H1 (cell line): ENCODE data around the gene SLC12A2. TPM values are rescaled to one million over a fixed set of nuclear protein-coding genes. Genes with fewer than 3 reads are reported as not detected.

Experiments used
- CTCF ChIA-PET: fragments of 300-600 bp; sonication (Branson Sonifier 250); formaldehyde crosslinking; loops from one replicate; lab custom pipeline; 2021; ENCODE audit not compliant: partially characterized antibody; lab: Charles Lee
- POLR2A ChIA-PET: fragments of 300-600 bp; sonication (Branson Sonifier 250); formaldehyde crosslinking; loops from one replicate; lab custom pipeline; 2021; ENCODE audit warnings: inconsistent platforms; ENCODE audit not compliant: partially characterized antibody; lab: Charles Lee
- DNase-seq, 2 experiments: peaks; one replicate each; pipeline versions ENCODE4 v3.0.0 to v3.0.0-alpha.2; 2010 to 2022; ENCODE audit warnings: low spot score in 2 of 2, low read depth in 1 of 2, mixed read lengths in 1 of 2
- FAIRE-seq: peaks from 2 replicates; lab custom pipeline; 2011; peaks lifted over from hg19 to GRCh38; lab: Jason Lieb, UNC
- H2AFZ ChIP-seq: 2 replicates; pipeline ENCODE4 v1.8.1; 2012; ENCODE audit warnings: low read length, inconsistent platforms
- H2AK5ac ChIP-seq: 2 replicates; pipeline ENCODE4 v1.6.1; 2013; ENCODE audit warnings: low read depth, low read length
- H2BK120ac ChIP-seq: replicated peaks from 2 replicates; pipeline ENCODE3; 2013; ENCODE audit warnings: low read depth, low read length, inconsistent platforms
- H2BK12ac ChIP-seq: 2 replicates; pipeline ENCODE4 v1.6.1; 2013; ENCODE audit warnings: low read depth, low read length
- H2BK15ac ChIP-seq: 2 replicates; pipeline ENCODE4 v1.6.1; 2013; ENCODE audit warnings: low read length
- H2BK20ac ChIP-seq: 2 replicates; pipeline ENCODE4 v1.6.1; 2013; ENCODE audit warnings: low read length
- H2BK5ac ChIP-seq: 2 replicates; pipeline ENCODE4 v1.6.1; 2013; ENCODE audit warnings: low read depth, low read length
- H3K14ac ChIP-seq: 2 replicates; pipeline ENCODE4 v1.6.1; 2013; ENCODE audit warnings: inconsistent platforms; ENCODE audit not compliant: insufficient read length
- H3K18ac ChIP-seq: 2 replicates; pipeline ENCODE4 v1.6.1; 2013; ENCODE audit warnings: low read length; ENCODE audit errors: extremely low read depth
- H3K23ac ChIP-seq: 2 replicates; pipeline ENCODE4 v1.6.1; 2013; ENCODE audit warnings: inconsistent platforms; ENCODE audit not compliant: insufficient read length
- H3K23me2 ChIP-seq: 2 replicates; pipeline ENCODE4 v1.6.1; 2013; ENCODE audit warnings: low read depth, low read length
- H3K27ac ChIP-seq: 2 replicates; pipeline ENCODE4 v1.6.1; 2011; ENCODE audit warnings: low read depth, low read length, inconsistent platforms
- H3K27me3 ChIP-seq, 4 experiments: replicated peaks in 1 of 4; 1 replicate in 1 of 4; 2 replicates in 3 of 4; pipeline versions ENCODE4 v1.6.1 to v1.8.1; 2011 to 2013; ENCODE audit warnings: low read length in 3 of 4, mild to moderate bottlenecking in 3 of 4, inconsistent platforms in 2 of 4, mixed read lengths in 2 of 4, moderate library complexity in 1 of 4; ENCODE audit not compliant: control insufficient read depth in 3 of 4, insufficient read depth in 3 of 4; ENCODE audit errors: extremely low read depth in 1 of 4
- H3K36me3 ChIP-seq, 4 experiments: 2 replicates each; pipeline versions ENCODE4 v1.6.1 to v1.8.1; 2011 to 2013; ENCODE audit warnings: mild to moderate bottlenecking in 4 of 4, low read length in 3 of 4, moderate library complexity in 2 of 4, control low read depth in 1 of 4, inconsistent platforms in 1 of 4; ENCODE audit not compliant: insufficient read depth in 4 of 4, control insufficient read depth in 2 of 4
- H3K4ac ChIP-seq: replicated peaks from 2 replicates; pipeline ENCODE3; 2013; ENCODE audit warnings: low read length, low read depth, mixed read lengths, inconsistent platforms; ENCODE audit not compliant: insufficient read length
- H3K4me1 ChIP-seq, 4 experiments: replicated peaks in 1 of 4; 1 replicate in 1 of 4; 2 replicates in 3 of 4; pipeline versions ENCODE4 v1.6.1 to v1.8.1; 2011 to 2013; ENCODE audit warnings: low read length in 3 of 4, inconsistent platforms in 2 of 4, mixed read lengths in 1 of 4; ENCODE audit not compliant: insufficient read depth in 4 of 4, control insufficient read depth in 3 of 4
- H3K4me2 ChIP-seq, 2 experiments: 2 replicates each; pipeline versions ENCODE4 v1.6.1 to v1.8.1; 2011 to 2013; ENCODE audit warnings: low read depth in 2 of 2, low read length in 2 of 2, control low read depth in 1 of 2, inconsistent platforms in 1 of 2, mild to moderate bottlenecking in 1 of 2; ENCODE audit not compliant: insufficient read depth in 1 of 2
- H3K4me3 ChIP-seq, 4 experiments: fragments of 200-600, 300-600 bp in 1 of 4; sonication (generic), shearing (Covaris generic), sonication (Bioruptor Twin) in 1 of 4; 2 replicates each; pipeline versions ENCODE4 v1.5.1 to v1.8.1; 2011 to 2016; ENCODE audit warnings: low read length in 4 of 4, low read depth in 3 of 4, control low read depth in 2 of 4, inconsistent platforms in 2 of 4, mild to moderate bottlenecking in 2 of 4, mixed read lengths in 1 of 4, moderate library complexity in 1 of 4; ENCODE audit not compliant: insufficient read depth in 2 of 4; ENCODE audit errors: extremely low read depth in 1 of 4
- H3K56ac ChIP-seq: replicated peaks from 2 replicates; pipeline ENCODE3; 2013; ENCODE audit warnings: low read depth, mild to moderate bottlenecking, mixed read lengths, low read length, inconsistent platforms; ENCODE audit not compliant: insufficient read length
- H3K79me1 ChIP-seq: 2 replicates; pipeline ENCODE4 v1.6.1; 2013; ENCODE audit warnings: low read depth, low read length, control low read depth
- H3K79me2 ChIP-seq, 2 experiments: 2 replicates each; pipeline versions ENCODE4 v1.6.1 to v1.8.1; 2012 to 2013; ENCODE audit warnings: low read length in 2 of 2, mild to moderate bottlenecking in 2 of 2, inconsistent platforms in 1 of 2; ENCODE audit not compliant: insufficient read depth in 2 of 2, control insufficient read depth in 1 of 2
- H3K9ac ChIP-seq, 4 experiments: replicated peaks in 1 of 4; 1 replicate in 1 of 4; 2 replicates in 3 of 4; pipeline versions ENCODE4 v1.6.1 to v1.8.1; 2011 to 2013; ENCODE audit warnings: low read depth in 3 of 4, low read length in 3 of 4, control low read depth in 2 of 4, mild to moderate bottlenecking in 2 of 4, moderate library complexity in 2 of 4, inconsistent platforms in 1 of 4; ENCODE audit errors: extremely low read depth in 1 of 4
- H3K9me3 ChIP-seq, 2 experiments: 2 replicates each; pipeline versions ENCODE4 v1.6.1 to v1.8.1; 2012 to 2013; ENCODE audit warnings: mild to moderate bottlenecking in 2 of 2, moderate library complexity in 2 of 2, control low read depth in 1 of 2, inconsistent platforms in 1 of 2, low read depth in 1 of 2, low read length in 1 of 2, mixed read lengths in 1 of 2; ENCODE audit not compliant: insufficient read depth in 2 of 2
- H4K20me1 ChIP-seq, 2 experiments: replicated peaks in 1 of 2; 2 replicates each; pipeline versions ENCODE3 to v1.8.1; 2011 to 2013; ENCODE audit warnings: inconsistent platforms in 2 of 2, low read length in 2 of 2, mild to moderate bottlenecking in 1 of 2; ENCODE audit not compliant: insufficient read depth in 2 of 2, control insufficient read depth in 1 of 2
- H4K5ac ChIP-seq: 2 replicates; pipeline ENCODE4 v1.6.1; 2013; ENCODE audit warnings: low read length, low read depth, mixed read lengths, inconsistent platforms; ENCODE audit not compliant: insufficient read length
- H4K8ac ChIP-seq: 2 replicates; pipeline ENCODE4 v1.8.0; 2013; ENCODE audit warnings: mild to moderate bottlenecking, moderate library complexity, low read length, inconsistent platforms; ENCODE audit not compliant: insufficient read depth; ENCODE audit errors: extremely low read depth
- H4K91ac ChIP-seq: replicated peaks from 2 replicates; pipeline ENCODE3; 2013; ENCODE audit warnings: low read length, mixed read lengths, inconsistent platforms; ENCODE audit not compliant: insufficient read length
- CHD1 ChIP-seq: IDR thresholded peaks from 2 replicates; pipeline ENCODE4 v1.6.1; 2012; ENCODE audit warnings: low read depth, low read length, improper control_type of control experiment
- CHD2 ChIP-seq: IDR thresholded peaks from 2 replicates; pipeline ENCODE4 v1.6.1; 2012; ENCODE audit warnings: low read length, improper control_type of control experiment
- E2F6 ChIP-seq: IDR thresholded peaks from 2 replicates; pipeline ENCODE4 v1.6.1; 2012; ENCODE audit warnings: inconsistent platforms
- HDAC2 ChIP-seq, 2 experiments: fragments of 300-600 bp in 1 of 2; sonication (generic) in 1 of 2; IDR thresholded peaks; 2 replicates each; pipeline ENCODE4 v1.6.1; 2011 to 2012; ENCODE audit warnings: low read depth in 2 of 2, low read length in 2 of 2, mild to moderate bottlenecking in 2 of 2, moderate library complexity in 2 of 2, borderline replicate concordance in 1 of 2, inconsistent platforms in 1 of 2
- HDAC6 ChIP-seq: IDR thresholded peaks from one replicate; pipeline ENCODE4 v1.7.1; 2012; ENCODE audit warnings: low read depth, mild to moderate bottlenecking, inconsistent platforms, low read length, moderate library complexity
- JUND ChIP-seq: IDR thresholded peaks from 2 replicates; pipeline ENCODE4 v1.6.1; 2011; ENCODE audit warnings: mild to moderate bottlenecking, improper control_type of control experiment, low read length
- KDM5A ChIP-seq: fragments of 200-600 bp; IDR thresholded peaks from 2 replicates; pipeline ENCODE4 v1.7.1; 2012; ENCODE audit warnings: mild to moderate bottlenecking, low read length, inconsistent platforms, mixed read lengths
- MAFK ChIP-seq: IDR thresholded peaks from 2 replicates; pipeline ENCODE4 v1.6.1; 2012; ENCODE audit warnings: low read depth, mild to moderate bottlenecking, improper control_type of control experiment, low read length
- RBBP5 ChIP-seq: IDR thresholded peaks from 2 replicates; pipeline ENCODE4 v1.7.1; 2012; ENCODE audit warnings: low read depth, mild to moderate bottlenecking, inconsistent platforms, low read length, moderate library complexity, borderline replicate concordance
- RFX5 ChIP-seq: IDR thresholded peaks from 2 replicates; pipeline ENCODE4 v1.6.1; 2011; ENCODE audit warnings: low read depth, low read length, improper control_type of control experiment, borderline replicate concordance
- SAP30 ChIP-seq: fragments of 300-600 bp; sonication (generic); IDR thresholded peaks from 2 replicates; pipeline ENCODE4 v1.7.1; 2012; ENCODE audit warnings: low read length, moderate library complexity, mild to moderate bottlenecking, inconsistent platforms; ENCODE audit not compliant: insufficient read depth, insufficient replicate concordance
- WGBS, 2 experiments: shearing (Covaris generic) in 1 of 2; methylation state at CpG; one replicate each; pipeline versions ENCODE4 v1.1.6 to v1.1.7; 2013 to 2015; ENCODE audit warnings: low lambda C conversion rate in 2 of 2, mixed read lengths in 2 of 2, inconsistent platforms in 1 of 2, low coverage in 1 of 2, missing lambda C conversion rate in 1 of 2; ENCODE audit not compliant: insufficient replicate concordance in 2 of 2, insufficient coverage in 1 of 2, insufficient read length in 1 of 2; ENCODE audit errors: extremely low coverage in 1 of 2, missing lambda C conversion rate in 1 of 2; 5-methylcytosine and 5-hydroxymethylcytosine counted together
- polyA plus RNA-seq, 7 experiments: library from polyadenylated mRNA; depleted of rRNA in 3 of 7; stranded (reverse) in 5 of 7; unstranded in 2 of 7; fragments of >200 nt in 5 of 7; fragments of 200-250 nt in 2 of 7; gene quantifications; 1 replicate in 5 of 7; 2 replicates in 1 of 7; 4 replicates in 1 of 7; pipeline versions ENCODE4 v1.2.1 to v1.2.3, GENCODE V29; 2011 to 2013; ENCODE audit warnings: missing spikeins in 2 of 7, mixed read lengths in 2 of 7
- total RNA-seq: library from RNA; stranded (reverse); fragmentation: NEBNext Ultra II Directional; extraction: Animal tissue kit (Norgen Biotek cat#: 25700); gene quantifications from 2 replicates; pipeline ENCODE4 v1.2.1, GENCODE V29; 2021
- TF ChIP-seq, protein P1 (sequence below): IDR thresholded peaks from 2 replicates; pipeline ENCODE4 v1.6.1; 2012; ENCODE audit warnings: low read length, inconsistent platforms

The SLC12A2 gene
- total and polyA plus RNA-seq, 2 of the 8 experiments (the other 6 are each of a cell fraction or from before 2014, with no cell fraction given), result 2.6 to 16.2 TPM

DNA sequence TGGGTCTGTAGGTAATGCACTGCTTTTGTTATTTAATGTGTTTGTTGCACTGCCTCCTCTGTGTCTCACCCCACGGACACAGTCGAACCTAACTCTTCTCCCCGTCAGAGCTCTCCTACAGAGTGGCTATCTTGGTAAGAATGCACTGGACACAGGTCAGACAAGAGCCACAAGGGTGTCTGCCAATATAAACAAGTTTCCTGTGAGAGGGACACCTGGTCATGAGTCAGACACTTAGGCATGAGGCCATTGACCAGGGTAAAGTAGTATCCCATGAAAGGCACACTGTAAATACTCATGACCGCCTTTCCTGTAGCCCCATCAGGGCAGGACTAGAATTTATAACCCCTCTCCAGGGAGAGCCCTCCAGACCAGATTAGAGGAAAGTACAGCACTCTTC lies 115.5 kb downstream of the SLC12A2 start:
- Histone ChIP-seq H3K4ac (no peak overlapping the region), H2BK12ac (no peak overlapping the region), H3K79me1 (no peaks in the 10 kb centered on the region), H2BK15ac (no peak overlapping the region), H3K14ac (no peak overlapping the region), H3K4me3 (no peak overlapping the region), H2BK5ac (no peak overlapping the region), H3K23ac (no peak overlapping the region), H4K8ac (no peak overlapping the region), H2BK120ac (no peak overlapping the region), H3K18ac (no peak overlapping the region), H4K5ac (no peak overlapping the region), H3K56ac (no peak overlapping the region), H3K4me1 (peaks cover 0 to 2% (median under 1%) of the 10 kb centered on the region in 4 experiments; a peak in 2 of 7 replicates), H3K9me3 (no peaks in the 10 kb centered on the region), H2AFZ (no peak overlapping the region), H3K36me3 (no peaks in the 10 kb centered on the region), H3K79me2 (no peaks in the 10 kb centered on the region), H3K9ac (no peak overlapping the region), H4K91ac (no peak overlapping the region), H3K4me2 (no peak overlapping the region), H3K27me3 (no peaks in the 10 kb centered on the region; a peak in 1 of 7 replicates), H4K20me1 (no peaks in the 10 kb centered on the region), H3K27ac (no peak overlapping the region), H3K23me2 (no peaks in the 10 kb centered on the region), H2AK5ac (no peak overlapping the region), H2BK20ac (no peak overlapping the region)
- no peak for FAIRE-seq
- CTCF ChIA-PET, result interaction anchor here (0.7 to 2.1 kb wide), 2 partner anchors 620 to 635 kb away, joined by 3 to 10 read pairs; no protein-coding TSS in a partner anchor
- DNase-seq, result no peak
- POLR2A ChIA-PET, result no interaction called here
- 82% methylated on average over 4 of the region's 4 CpGs; no CpG with 5 or more reads in 1 of the 2 experiments for WGBS, 2 experiments
- TF ChIP-seq KDM5A, result no peak
- no peak for TF ChIP-seq E2F6
- no peak for TF ChIP-seq HDAC6
- TF ChIP-seq CHD2, result no peak
- no peak for TF ChIP-seq RBBP5
- TF ChIP-seq RFX5, result no peak
- TF ChIP-seq JUND, result no peak
- TF ChIP-seq HDAC2 (IDR thresholded peaks at IDR 0.05; ENCODE audit: borderline replicate concordance in 1 of 2, low read depth in 2 of 2, low read length in 2 of 2), result no peak
- TF ChIP-seq SAP30, result no peak
- TF ChIP-seq MAFK, result no peak
- no peak for TF ChIP-seq CHD1
- TF ChIP-seq, protein P1, sequence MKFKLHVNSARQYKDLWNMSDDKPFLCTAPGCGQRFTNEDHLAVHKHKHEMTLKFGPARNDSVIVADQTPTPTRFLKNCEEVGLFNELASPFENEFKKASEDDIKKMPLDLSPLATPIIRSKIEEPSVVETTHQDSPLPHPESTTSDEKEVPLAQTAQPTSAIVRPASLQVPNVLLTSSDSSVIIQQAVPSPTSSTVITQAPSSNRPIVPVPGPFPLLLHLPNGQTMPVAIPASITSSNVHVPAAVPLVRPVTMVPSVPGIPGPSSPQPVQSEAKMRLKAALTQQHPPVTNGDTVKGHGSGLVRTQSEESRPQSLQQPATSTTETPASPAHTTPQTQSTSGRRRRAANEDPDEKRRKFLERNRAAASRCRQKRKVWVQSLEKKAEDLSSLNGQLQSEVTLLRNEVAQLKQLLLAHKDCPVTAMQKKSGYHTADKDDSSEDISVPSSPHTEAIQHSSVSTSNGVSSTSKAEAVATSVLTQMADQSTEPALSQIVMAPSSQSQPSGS, result no peak
